H1 (cell line): ENCODE measurements around the gene NTN5.

Experiments used
- EP300 ChIP-seq, 2 experiments: IDR thresholded peaks; 1 replicate in 1 of 2; 2 replicates in 1 of 2; pipeline ENCODE4 v1.6.1; 2011 to 2012; ENCODE audit warnings: low read depth in 2 of 2, low read length in 2 of 2, mild to moderate bottlenecking in 2 of 2, borderline replicate concordance in 1 of 2, inconsistent platforms in 1 of 2, moderate library complexity in 1 of 2
- JUND ChIP-seq: IDR thresholded peaks from 2 replicates; pipeline ENCODE4 v1.6.1; 2011; ENCODE audit warnings: mild to moderate bottlenecking, improper control_type of control experiment, low read length
- MAFK ChIP-seq: IDR thresholded peaks from 2 replicates; pipeline ENCODE4 v1.6.1; 2012; ENCODE audit warnings: low read depth, mild to moderate bottlenecking, improper control_type of control experiment, low read length
- POLR2A ChIP-seq, 2 experiments: IDR thresholded peaks; 1 replicate in 1 of 2; 2 replicates in 1 of 2; pipeline ENCODE4 v1.6.1; 2011; ENCODE audit warnings: low read depth in 2 of 2, low read length in 2 of 2, mild to moderate bottlenecking in 2 of 2; ENCODE audit errors: control extremely low read depth in 1 of 2
- SIN3A ChIP-seq, 2 experiments: IDR thresholded peaks in 1 of 2; conservative IDR thresholded peaks in 1 of 2; 2 replicates each; pipeline ENCODE4 v1.6.1; 2011 to 2012; ENCODE audit warnings: low read length in 2 of 2, improper control_type of control experiment in 1 of 2, low read depth in 1 of 2, mild to moderate bottlenecking in 1 of 2
- TAF7 ChIP-seq: optimal IDR thresholded peaks from 2 replicates; pipeline ENCODE3; 2011; ENCODE audit warnings: low read depth, mild to moderate bottlenecking, inconsistent platforms, low read length, moderate library complexity, borderline replicate concordance
- TCF12 ChIP-seq: IDR thresholded peaks from 2 replicates; pipeline ENCODE4 v1.6.1; 2011; ENCODE audit warnings: low read depth, mild to moderate bottlenecking, low read length
- TF ChIP-seq, protein P1 (sequence below): IDR thresholded peaks from 2 replicates; pipeline ENCODE4 v1.6.1; 2011; ENCODE audit warnings: low read length, improper control_type of control experiment
- TF ChIP-seq, protein P2 (sequence below), 3 experiments: IDR thresholded peaks; 1 replicate in 2 of 3; 2 replicates in 1 of 3; pipeline versions ENCODE4 v1.5.1 to v1.6.1; 2011; ENCODE audit warnings: low read length in 3 of 3, mild to moderate bottlenecking in 3 of 3, inconsistent platforms in 2 of 3, low read depth in 1 of 3, moderate library complexity in 1 of 3; ENCODE audit not compliant: insufficient read depth in 1 of 3; ENCODE audit errors: control extremely low read depth in 1 of 3

DNA sequence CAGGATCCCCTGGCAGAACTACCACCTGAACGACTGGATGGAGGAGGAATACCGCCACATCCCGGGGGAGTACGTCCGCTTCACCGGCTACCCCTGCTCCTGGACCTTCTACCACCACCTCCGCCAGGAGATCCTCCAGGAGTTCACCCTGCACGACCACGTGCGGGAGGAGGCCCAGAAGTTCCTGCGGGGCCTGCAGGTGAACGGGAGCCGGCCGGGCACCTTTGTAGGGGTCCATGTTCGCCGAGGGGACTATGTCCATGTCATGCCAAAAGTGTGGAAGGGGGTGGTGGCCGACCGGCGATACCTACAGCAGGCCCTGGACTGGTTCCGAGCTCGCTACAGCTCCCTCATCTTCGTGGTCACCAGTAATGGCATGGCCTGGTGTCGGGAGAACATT lies 30.5 kb upstream of the NTN5 start:
- TF ChIP-seq POLR2A (IDR thresholded peaks at IDR 0.05; ENCODE audit: control extremely low read depth in 1 of 2, low read depth in 2 of 2, low read length in 2 of 2) (no peak), SIN3A (conservative IDR thresholded peaks at IDR 0.05 in 1 of 2, IDR thresholded peaks at IDR 0.05 in 1 of 2; ENCODE audit: low read depth in 1 of 2, low read length in 2 of 2) (no peak), TCF12 (no peak), TAF7 (no peak), MAFK (no peak), EP300 (IDR thresholded peaks at IDR 0.05; ENCODE audit: borderline replicate concordance in 1 of 2, low read depth in 2 of 2, low read length in 2 of 2) (no peak), JUND (no peak)
- TF ChIP-seq, protein P1, sequence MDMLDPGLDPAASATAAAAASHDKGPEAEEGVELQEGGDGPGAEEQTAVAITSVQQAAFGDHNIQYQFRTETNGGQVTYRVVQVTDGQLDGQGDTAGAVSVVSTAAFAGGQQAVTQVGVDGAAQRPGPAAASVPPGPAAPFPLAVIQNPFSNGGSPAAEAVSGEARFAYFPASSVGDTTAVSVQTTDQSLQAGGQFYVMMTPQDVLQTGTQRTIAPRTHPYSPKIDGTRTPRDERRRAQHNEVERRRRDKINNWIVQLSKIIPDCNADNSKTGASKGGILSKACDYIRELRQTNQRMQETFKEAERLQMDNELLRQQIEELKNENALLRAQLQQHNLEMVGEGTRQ = no peak
- TF ChIP-seq, protein P2, sequence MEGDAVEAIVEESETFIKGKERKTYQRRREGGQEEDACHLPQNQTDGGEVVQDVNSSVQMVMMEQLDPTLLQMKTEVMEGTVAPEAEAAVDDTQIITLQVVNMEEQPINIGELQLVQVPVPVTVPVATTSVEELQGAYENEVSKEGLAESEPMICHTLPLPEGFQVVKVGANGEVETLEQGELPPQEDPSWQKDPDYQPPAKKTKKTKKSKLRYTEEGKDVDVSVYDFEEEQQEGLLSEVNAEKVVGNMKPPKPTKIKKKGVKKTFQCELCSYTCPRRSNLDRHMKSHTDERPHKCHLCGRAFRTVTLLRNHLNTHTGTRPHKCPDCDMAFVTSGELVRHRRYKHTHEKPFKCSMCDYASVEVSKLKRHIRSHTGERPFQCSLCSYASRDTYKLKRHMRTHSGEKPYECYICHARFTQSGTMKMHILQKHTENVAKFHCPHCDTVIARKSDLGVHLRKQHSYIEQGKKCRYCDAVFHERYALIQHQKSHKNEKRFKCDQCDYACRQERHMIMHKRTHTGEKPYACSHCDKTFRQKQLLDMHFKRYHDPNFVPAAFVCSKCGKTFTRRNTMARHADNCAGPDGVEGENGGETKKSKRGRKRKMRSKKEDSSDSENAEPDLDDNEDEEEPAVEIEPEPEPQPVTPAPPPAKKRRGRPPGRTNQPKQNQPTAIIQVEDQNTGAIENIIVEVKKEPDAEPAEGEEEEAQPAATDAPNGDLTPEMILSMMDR (IDR thresholded peaks at IDR 0.05; ENCODE audit: control extremely low read depth in 1 of 3, insufficient read depth in 1 of 3, low read depth in 1 of 3, low read length in 3 of 3) = no peak
